ENCODE measurements around the gene PALM. TPM values are rescaled to one million over a fixed set of nuclear protein-coding genes. Genes with fewer than 3 reads are reported as not detected.

Gene PALM
- total RNA-seq, 1 experiment from 2014 or later, result 22.1 TPM

GRCh38 chr19:765179-765738, 56.5 kb downstream of the PALM start:
- no peak for ATAC-seq
- Mint-ChIP-seq H3K36me3 (no peaks in the 10 kb centered on the region), H3K27ac (no peak overlapping the region), H3K4me1 (no peaks in the 10 kb centered on the region), H3K4me3 (no peak overlapping the region), H3K27me3 (ENCODE audit: low read depth) (no peaks in the 10 kb centered on the region; the same call in 1 of the 2 replicates), H3K9me3 (peaks cover 4% of the 10 kb centered on the region)
- ChIA-PET CTCF (interaction anchor here (0.7 kb wide), 1 partner anchor 144 kb away, joined by 4 read pairs; no protein-coding TSS in a partner anchor), POLR2A (no interaction called here)
- no peak for TF ChIP-seq GTF2I (CRISPR knock-in tag; conservative IDR thresholded peaks at IDR 0.05)
- no peak for TF ChIP-seq USF1 (CRISPR knock-in tag; IDR thresholded peaks at IDR 0.05)
- TF ChIP-seq ELF4 (CRISPR knock-in tag; IDR thresholded peaks at IDR 0.05; ENCODE audit: low read depth), result no peak
- no peak for TF ChIP-seq GRHL2 (CRISPR knock-in tag; IDR thresholded peaks at IDR 0.05; ENCODE audit: insufficient replicate concordance, severe bottlenecking)
- no peak for TF ChIP-seq JUN (CRISPR knock-in tag; IDR thresholded peaks at IDR 0.05)
- no peak for TF ChIP-seq E2F5 (CRISPR knock-in tag; IDR thresholded peaks at IDR 0.05)
- TF ChIP-seq NR2C2 (CRISPR knock-in tag; IDR thresholded peaks at IDR 0.05), result no peak
- no peak for TF ChIP-seq ZNF512 (CRISPR knock-in tag; IDR thresholded peaks at IDR 0.05; ENCODE audit: borderline replicate concordance)
- no peak for TF ChIP-seq ERG (CRISPR knock-in tag; IDR thresholded peaks at IDR 0.05)
- TF ChIP-seq ATF1 (CRISPR knock-in tag; IDR thresholded peaks at IDR 0.05), result no peak
- no peak for TF ChIP-seq KAT7 (CRISPR knock-in tag; IDR thresholded peaks at IDR 0.05; ENCODE audit: borderline replicate concordance)
- TF ChIP-seq MLX (CRISPR knock-in tag; IDR thresholded peaks at IDR 0.05), result no peak
- TF ChIP-seq STAT6 (CRISPR knock-in tag; conservative IDR thresholded peaks at IDR 0.05; ENCODE audit: low read depth), result no peak
- TF ChIP-seq ZNF671 (CRISPR knock-in tag; IDR thresholded peaks at IDR 0.05), result no peak
- TF ChIP-seq TP53 (CRISPR knock-in tag; IDR thresholded peaks at IDR 0.05), result no peak
- TF ChIP-seq ZNF121 (CRISPR knock-in tag; IDR thresholded peaks at IDR 0.05), result no peak
- TF ChIP-seq NFATC4 (CRISPR knock-in tag; IDR thresholded peaks at IDR 0.05), result no peak
- TF ChIP-seq E2F4 (CRISPR knock-in tag; IDR thresholded peaks at IDR 0.05; ENCODE audit: borderline replicate concordance, low read depth), result no peak
- TF ChIP-seq OVOL2 (CRISPR knock-in tag; IDR thresholded peaks at IDR 0.05; ENCODE audit: borderline replicate concordance), result no peak
- DNase-seq (ENCODE audit: low spot score), result no peak

Data from WTC11 (cell line).